ENCODE data around the gene ADAP1.

The ADAP1 gene

DNA sequence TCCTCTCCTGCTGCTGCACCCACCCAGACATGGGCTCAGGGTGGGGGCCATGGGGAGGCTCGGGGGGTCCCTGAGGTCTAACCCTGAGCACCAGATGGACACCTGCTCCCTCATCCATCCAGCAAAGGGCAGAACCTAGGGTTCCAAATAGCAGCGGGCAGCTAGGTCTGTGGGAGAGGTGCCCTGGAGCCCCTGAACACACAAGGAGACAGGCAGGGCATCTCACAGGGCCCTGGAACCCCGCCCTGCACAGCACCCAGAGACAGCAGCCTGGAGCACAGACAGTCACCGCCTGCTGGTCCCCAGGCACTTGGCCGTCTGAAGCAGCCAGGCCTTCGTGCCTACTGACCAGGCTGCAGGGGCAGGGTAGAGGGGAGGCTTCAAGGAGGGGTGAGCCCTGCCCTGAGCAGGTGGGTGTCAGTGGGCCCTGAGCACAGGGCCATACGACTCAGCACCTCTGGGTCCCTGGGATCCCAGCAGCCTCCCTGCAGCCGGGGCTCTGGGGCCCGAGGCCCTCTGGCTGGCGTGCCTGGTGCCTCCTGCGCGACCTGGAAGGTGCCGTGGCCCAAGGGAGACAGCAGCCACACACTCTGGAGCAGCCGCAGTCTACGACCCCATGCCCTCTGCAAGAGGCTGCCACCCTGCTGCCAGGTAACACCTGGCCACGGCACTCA, 39.8 kb downstream of the ADAP1 start:
- Histone ChIP-seq H3K27ac (ENCODE audit: low read depth, low read length) (no peak overlapping the region), H3K4me2 (ENCODE audit: low read depth, low read length, poor library complexity, severe bottlenecking) (no peak overlapping the region), H3K4me3 (ENCODE audit: insufficient read depth, low read length, poor library complexity, severe bottlenecking) (no peak overlapping the region), H3K9ac (ENCODE audit: low read length) (no peak overlapping the region), H3K27me3 (ENCODE audit: low read length) (no peaks in the 10 kb centered on the region), H2AFZ (ENCODE audit: low read depth, low read length, severe bottlenecking) (no peak overlapping the region), H3K9me3 (ENCODE audit: insufficient read depth, low read length) (no peaks in the 10 kb centered on the region), H4K20me1 (ENCODE audit: low read depth, low read length) (no peaks in the 10 kb centered on the region), H3K79me2 (ENCODE audit: insufficient read depth, low read length) (no peaks in the 10 kb centered on the region), H3K9me2 (replicated peaks; ENCODE audit: insufficient read depth, low read length) (no peaks in the 10 kb centered on the region), H3F3A (ENCODE audit: insufficient read depth) (no peaks in the 10 kb centered on the region), H3K36me3 (ENCODE audit: low read length) (no peaks in the 10 kb centered on the region)
- no peak for TF ChIP-seq EZH2phosphoT487 (conservative IDR thresholded peaks at IDR 0.05; ENCODE audit: low read length)
- TF ChIP-seq, protein P1, sequence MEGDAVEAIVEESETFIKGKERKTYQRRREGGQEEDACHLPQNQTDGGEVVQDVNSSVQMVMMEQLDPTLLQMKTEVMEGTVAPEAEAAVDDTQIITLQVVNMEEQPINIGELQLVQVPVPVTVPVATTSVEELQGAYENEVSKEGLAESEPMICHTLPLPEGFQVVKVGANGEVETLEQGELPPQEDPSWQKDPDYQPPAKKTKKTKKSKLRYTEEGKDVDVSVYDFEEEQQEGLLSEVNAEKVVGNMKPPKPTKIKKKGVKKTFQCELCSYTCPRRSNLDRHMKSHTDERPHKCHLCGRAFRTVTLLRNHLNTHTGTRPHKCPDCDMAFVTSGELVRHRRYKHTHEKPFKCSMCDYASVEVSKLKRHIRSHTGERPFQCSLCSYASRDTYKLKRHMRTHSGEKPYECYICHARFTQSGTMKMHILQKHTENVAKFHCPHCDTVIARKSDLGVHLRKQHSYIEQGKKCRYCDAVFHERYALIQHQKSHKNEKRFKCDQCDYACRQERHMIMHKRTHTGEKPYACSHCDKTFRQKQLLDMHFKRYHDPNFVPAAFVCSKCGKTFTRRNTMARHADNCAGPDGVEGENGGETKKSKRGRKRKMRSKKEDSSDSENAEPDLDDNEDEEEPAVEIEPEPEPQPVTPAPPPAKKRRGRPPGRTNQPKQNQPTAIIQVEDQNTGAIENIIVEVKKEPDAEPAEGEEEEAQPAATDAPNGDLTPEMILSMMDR (IDR thresholded peaks at IDR 0.05; ENCODE audit: insufficient read depth, low read length, poor library complexity, severe bottlenecking) = no peak

DNA sequence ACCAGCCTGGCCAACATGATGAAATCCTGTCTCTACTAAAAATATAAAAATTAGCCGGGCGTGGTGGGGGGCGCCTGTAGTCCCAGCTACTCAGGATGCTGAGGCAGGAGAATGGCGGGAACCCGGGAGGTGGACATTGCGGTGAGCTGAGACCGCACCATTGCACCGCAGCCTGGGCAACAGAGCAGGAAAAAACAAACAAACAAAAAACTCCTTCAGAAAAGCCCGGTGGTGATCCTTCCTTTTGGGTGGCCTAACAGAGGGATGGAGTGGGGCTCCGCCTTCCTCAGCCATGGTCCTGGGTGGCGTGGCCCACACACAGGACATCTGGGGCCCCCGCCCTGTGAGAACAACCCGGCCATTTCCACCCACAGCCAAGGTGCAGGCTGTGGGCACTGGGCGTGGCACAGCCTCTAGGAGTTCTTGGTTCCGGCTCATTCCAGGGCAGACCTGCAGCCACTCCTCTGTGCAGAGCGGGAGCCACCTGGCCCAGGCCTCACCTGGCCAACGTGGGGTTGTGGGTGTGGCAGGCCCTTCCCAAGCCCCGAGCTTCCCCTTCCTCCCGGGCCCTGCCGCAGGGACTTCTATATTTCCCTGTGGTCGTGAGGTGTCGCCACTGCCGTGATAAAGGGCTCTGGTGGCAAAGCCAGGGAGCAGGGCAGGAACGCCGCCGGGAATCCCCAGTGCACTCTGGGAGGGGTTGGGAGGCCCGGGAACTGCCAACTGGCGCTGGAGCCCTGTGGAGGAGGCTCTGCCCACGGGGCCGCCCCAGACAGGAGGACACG, 40.6 kb downstream of the ADAP1 start:
- Histone ChIP-seq H3K9me2 (replicated peaks; ENCODE audit: insufficient read depth, low read length) (no peaks in the 10 kb centered on the region), H3K9me3 (ENCODE audit: insufficient read depth, low read length) (no peaks in the 10 kb centered on the region), H4K20me1 (ENCODE audit: low read depth, low read length) (no peaks in the 10 kb centered on the region), H3K4me3 (ENCODE audit: insufficient read depth, low read length, poor library complexity, severe bottlenecking) (no peak overlapping the region), H3K36me3 (ENCODE audit: low read length) (no peaks in the 10 kb centered on the region), H3K27me3 (ENCODE audit: low read length) (no peaks in the 10 kb centered on the region), H3K27ac (ENCODE audit: low read depth, low read length) (no peak overlapping the region), H3K79me2 (ENCODE audit: insufficient read depth, low read length) (no peaks in the 10 kb centered on the region), H2AFZ (ENCODE audit: low read depth, low read length, severe bottlenecking) (no peak overlapping the region), H3F3A (ENCODE audit: insufficient read depth) (no peaks in the 10 kb centered on the region), H3K9ac (ENCODE audit: low read length) (no peak overlapping the region), H3K4me2 (ENCODE audit: low read depth, low read length, poor library complexity, severe bottlenecking) (no peak overlapping the region)
- TF ChIP-seq, protein P1 (IDR thresholded peaks at IDR 0.05; ENCODE audit: insufficient read depth, low read length, poor library complexity, severe bottlenecking) = no peak
- TF ChIP-seq EZH2phosphoT487 (conservative IDR thresholded peaks at IDR 0.05; ENCODE audit: low read length) = no peak

DNA sequence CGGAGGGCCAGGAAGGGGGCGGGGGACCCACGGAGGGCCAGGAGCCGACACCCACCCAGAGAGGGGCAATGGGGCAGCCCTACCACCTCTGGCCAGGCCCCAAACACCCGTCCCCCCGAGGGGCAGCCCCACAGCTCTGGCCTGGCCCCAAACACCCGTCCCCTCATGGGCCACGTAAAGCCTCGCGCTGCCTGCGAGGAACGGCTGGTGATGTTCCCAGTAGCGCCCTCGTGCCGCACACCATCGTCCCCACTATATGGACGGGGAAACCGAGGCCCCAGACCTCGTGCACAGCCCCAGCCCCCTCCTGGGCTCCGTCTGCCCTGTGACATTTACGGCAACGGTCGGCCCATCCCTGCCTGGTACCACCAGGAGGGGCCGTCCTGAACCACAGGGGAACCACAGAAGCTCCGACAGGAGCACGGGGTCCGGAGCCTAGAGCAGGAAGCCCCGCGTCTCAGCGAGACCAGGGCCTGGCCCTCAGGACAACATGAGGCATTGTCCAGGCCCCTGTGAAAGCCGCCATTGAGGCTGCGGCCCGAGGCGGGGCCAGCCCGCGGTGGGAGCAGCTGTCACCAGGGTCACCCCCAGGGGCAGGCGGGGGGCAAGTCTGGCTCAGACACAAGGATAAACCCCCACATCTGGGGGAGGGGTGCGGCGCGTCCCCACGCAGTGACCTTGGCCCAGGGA, 42.5 kb downstream of the ADAP1 start:
- Histone ChIP-seq H2AFZ (ENCODE audit: low read depth, low read length, severe bottlenecking) (no peak overlapping the region), H3K9ac (ENCODE audit: low read length) (no peak overlapping the region), H3K9me2 (replicated peaks; ENCODE audit: insufficient read depth, low read length) (no peaks in the 10 kb centered on the region), H3F3A (ENCODE audit: insufficient read depth) (no peaks in the 10 kb centered on the region), H3K4me3 (ENCODE audit: insufficient read depth, low read length, poor library complexity, severe bottlenecking) (no peak overlapping the region), H4K20me1 (ENCODE audit: low read depth, low read length) (no peaks in the 10 kb centered on the region), H3K9me3 (ENCODE audit: insufficient read depth, low read length) (no peaks in the 10 kb centered on the region), H3K79me2 (ENCODE audit: insufficient read depth, low read length) (no peaks in the 10 kb centered on the region), H3K36me3 (ENCODE audit: low read length) (no peaks in the 10 kb centered on the region), H3K27me3 (ENCODE audit: low read length) (no peaks in the 10 kb centered on the region), H3K4me2 (ENCODE audit: low read depth, low read length, poor library complexity, severe bottlenecking) (no peak overlapping the region), H3K27ac (ENCODE audit: low read depth, low read length) (no peak overlapping the region)
- no peak for TF ChIP-seq EZH2phosphoT487 (conservative IDR thresholded peaks at IDR 0.05; ENCODE audit: low read length)
- TF ChIP-seq, protein P1 (IDR thresholded peaks at IDR 0.05; ENCODE audit: insufficient read depth, low read length, poor library complexity, severe bottlenecking) = no peak
